HG03159 (cell line): ENCODE measurements around the gene MRFAP1L1.

Experiments used
- ATAC-seq: cut with Tn5 transposase; IDR thresholded peaks from one replicate; pipeline ENCODE4 v1.9.1; 2021; ENCODE audit warnings: mild to moderate bottlenecking, moderate library complexity; ENCODE audit not compliant: unreplicated experiment

Gene MRFAP1L1

GRCh38 chr4:6663596-6664393 lies 45.9 kb downstream of the MRFAP1L1 start:
- ATAC-seq: no peak

DNA sequence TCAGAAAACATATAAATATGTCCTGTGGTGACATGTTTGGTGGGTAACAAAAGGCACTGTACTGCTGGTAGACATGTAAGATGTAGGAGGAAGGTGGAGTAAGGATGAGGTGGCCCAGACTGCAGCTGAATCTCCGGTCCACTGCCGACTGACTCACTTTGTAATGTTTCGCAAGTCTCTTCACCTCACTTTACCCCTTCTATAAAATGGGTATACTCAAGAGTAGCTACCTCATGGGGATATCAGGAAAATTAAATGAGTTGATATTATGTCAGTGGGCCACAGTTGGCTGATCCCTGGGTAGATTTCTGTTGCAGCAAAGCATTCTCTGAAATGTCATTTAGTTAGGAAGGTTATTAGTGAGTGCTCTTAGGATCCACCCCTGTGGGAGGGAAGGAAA lies 47.1 kb downstream of the MRFAP1L1 start:
- ATAC-seq: no peak

- ATAC-seq: no peak
Observed at GRCh38 chr4:6660430-6660829, 49.2 kb downstream of the MRFAP1L1 start.

DNA sequence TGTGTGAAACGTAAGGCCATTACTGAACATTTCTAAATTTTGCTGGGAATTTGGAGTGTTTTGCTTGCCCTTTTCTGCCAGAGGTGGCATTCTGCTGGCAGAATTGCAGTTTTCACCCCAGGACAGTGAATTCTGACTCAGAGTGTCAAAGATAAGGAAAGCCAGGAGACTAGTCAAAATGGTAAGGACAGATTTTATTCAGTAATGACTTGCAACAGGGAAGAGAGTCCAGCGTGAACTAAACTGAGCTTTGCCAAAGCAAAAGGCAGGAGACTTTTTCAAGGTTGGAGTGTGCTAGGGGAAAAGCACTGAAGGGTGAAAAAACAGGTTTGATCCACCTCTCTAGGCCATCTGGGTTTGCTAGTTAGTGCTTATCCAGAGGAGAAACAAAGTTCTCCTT lies 49.8 kb downstream of the MRFAP1L1 start:
- no peak for ATAC-seq

DNA sequence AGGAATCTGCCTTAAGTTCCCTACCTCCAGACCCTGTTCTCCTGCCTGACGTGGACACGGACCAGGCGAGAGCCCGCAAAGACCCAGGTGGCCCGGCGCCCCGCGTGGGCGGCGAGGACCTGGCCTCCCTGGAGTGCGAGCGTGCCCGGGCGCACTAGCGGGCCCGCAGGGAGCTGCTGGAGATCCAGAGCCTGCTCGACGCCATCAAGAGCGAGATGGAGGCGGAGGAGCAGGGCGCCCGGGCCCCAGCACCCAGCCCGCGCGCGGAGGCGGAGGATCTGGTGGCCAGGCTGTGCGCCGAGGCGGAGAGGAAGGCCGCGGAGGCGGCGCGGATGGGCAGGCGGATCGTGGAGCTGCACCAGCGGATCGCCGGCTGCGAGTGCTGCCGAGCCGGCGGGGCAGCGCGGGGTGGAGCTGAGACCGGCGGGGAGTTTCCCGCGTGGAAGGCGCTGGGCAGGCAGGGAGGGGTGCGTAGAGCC lies 51.0 kb downstream of the MRFAP1L1 start:
- no peak for ATAC-seq

GRCh38 chr4:6658209-6658595 lies 51.5 kb downstream of the MRFAP1L1 start:
- no peak for ATAC-seq
